ENCODE data around the gene CLSTN2. TPM values are rescaled to one million over a fixed set of nuclear protein-coding genes. Genes with fewer than 3 reads are reported as not detected.

The CLSTN2 gene
- total and polyA plus RNA-seq, 3 donors from 2014 or later, result 3.1 to 5.7 (median 3.8) TPM

- no peaks in the 10 kb centered on the region for H3K9me3 ChIP-seq
- no peaks in the 10 kb centered on the region for H3K4me1 ChIP-seq
- H3K27me3 ChIP-seq, result no peaks in the 10 kb centered on the region
- DNase-seq, result no peak
- TF ChIP-seq POLR2A (IDR thresholded peaks at IDR 0.05) (no peak), CTCF (IDR thresholded peaks at IDR 0.05) (no peak)
- no peak overlapping the region for H3K4me3 ChIP-seq
- H3K27ac ChIP-seq, result no peak overlapping the region
- intact Hi-C loops (cut with DNase I; ENCODE audit: low total_unique reads), result no loop called here
- no peaks in the 10 kb centered on the region for H3K36me3 ChIP-seq (ENCODE audit: low read depth, missing control alignments)
Measured at GRCh38 chr3:139948467-139948866, 13.5 kb downstream of the CLSTN2 start.

- no peak overlapping the region for H3K4me3 ChIP-seq
- 80 to 82% methylated on average over 6 of the region's 6 CpGs for WGBS, 2 donors
- intact Hi-C loops (cut with DNase I; ENCODE audit: low total_unique reads), result no loop called here
- H3K27ac ChIP-seq, result no peak overlapping the region
- no peak for TF ChIP-seq CTCF (IDR thresholded peaks at IDR 0.05)
- TF ChIP-seq POLR2A (IDR thresholded peaks at IDR 0.05), result no peak
- no peaks in the 10 kb centered on the region for H3K9me3 ChIP-seq
- H3K4me1 ChIP-seq, result no peaks in the 10 kb centered on the region
- no peak for DNase-seq
- no peaks in the 10 kb centered on the region for H3K27me3 ChIP-seq
- no peaks in the 10 kb centered on the region for H3K36me3 ChIP-seq (ENCODE audit: low read depth, missing control alignments)
Measured at GRCh38 chr3:139948898-139949297, 13.9 kb downstream of the CLSTN2 start.

DNA sequence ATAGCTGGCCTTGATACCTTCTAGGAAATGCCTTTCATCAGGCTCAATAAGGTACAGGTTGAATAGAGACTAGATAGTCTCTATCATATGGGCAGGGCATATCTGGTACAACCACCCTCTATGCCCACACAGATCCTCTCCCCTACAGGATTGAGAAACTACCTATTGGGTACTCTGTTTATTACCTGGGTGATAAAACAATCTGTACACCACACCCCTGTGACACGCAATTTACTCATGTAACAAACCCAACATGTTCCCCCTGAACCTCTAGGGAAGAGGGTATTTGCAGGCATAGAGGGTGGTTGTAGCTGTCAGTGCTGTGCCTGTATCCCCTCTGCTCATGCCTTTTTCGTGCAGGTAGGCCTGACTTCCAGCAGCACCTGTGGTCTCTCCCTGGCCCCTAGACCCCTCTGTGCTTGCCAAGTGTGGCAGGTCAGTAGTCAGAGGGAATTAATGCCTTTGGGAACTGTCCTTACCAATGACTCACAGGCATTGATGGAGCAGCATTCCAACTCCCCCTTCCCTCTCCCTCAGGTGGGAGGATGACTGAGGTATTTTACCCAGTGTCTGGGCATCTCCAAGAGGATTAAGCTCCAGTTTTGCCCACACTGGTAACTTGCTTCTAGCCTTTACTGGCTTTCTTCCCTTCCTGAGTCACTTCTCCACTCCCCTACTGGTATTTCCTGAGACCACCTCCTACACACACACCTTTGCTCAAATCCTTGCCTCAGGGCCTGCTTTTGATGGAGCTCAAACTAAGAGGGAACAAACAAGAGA lies 18.3 kb downstream of the CLSTN2 start:
- no peak for DNase-seq
- Histone ChIP-seq H3K4me3 (no peak overlapping the region), H3K4me1 (peaks cover 6% of the 10 kb centered on the region), H3K36me3 (ENCODE audit: low read depth, missing control alignments) (no peaks in the 10 kb centered on the region), H3K9me3 (no peaks in the 10 kb centered on the region), H3K27ac (no peak overlapping the region), H3K27me3 (no peaks in the 10 kb centered on the region)
- TF ChIP-seq POLR2A (IDR thresholded peaks at IDR 0.05), result no peak
- no peak for TF ChIP-seq CTCF (IDR thresholded peaks at IDR 0.05)
- 36 to 85% methylated on average over 2 of the region's 2 CpGs for WGBS, 2 donors
- intact Hi-C loops (cut with DNase I; ENCODE audit: low total_unique reads), result no loop called here

- TF ChIP-seq POLR2A (IDR thresholded peaks at IDR 0.05), result no peak
- TF ChIP-seq CTCF (IDR thresholded peaks at IDR 0.05), result no peak
- 89 to 92% methylated on average over 3 of the region's 3 CpGs for WGBS, 2 donors
- peaks cover 6% of the 10 kb centered on the region for H3K4me1 ChIP-seq
- intact Hi-C loops (cut with DNase I; ENCODE audit: low total_unique reads), result no loop called here
- no peak overlapping the region for H3K27ac ChIP-seq
- no peak for DNase-seq
- H3K9me3 ChIP-seq, result no peaks in the 10 kb centered on the region
- no peaks in the 10 kb centered on the region for H3K36me3 ChIP-seq (ENCODE audit: low read depth, missing control alignments)
- H3K27me3 ChIP-seq, result no peaks in the 10 kb centered on the region
- H3K4me3 ChIP-seq, result no peak overlapping the region
Measured at GRCh38 chr3:139954146-139954860, 19.3 kb downstream of the CLSTN2 start.
